GM12874 (cell line): ENCODE data around the gene XPO4.

Experiments used
- TF ChIP-seq, protein P1 (sequence below): IDR thresholded peaks from 2 replicates; pipeline ENCODE4 v1.5.1; 2011; ENCODE audit warnings: low read depth, mild to moderate bottlenecking, control low read depth, low read length, moderate library complexity; ENCODE audit not compliant: insufficient read depth

XPO4 gene

GRCh38 chr13:20773194-20774080 lies 129.1 kb downstream of the XPO4 start, which contains the start of gene EEF1AKMT1:
EEF1AKMT1 (minus strand) TSS chr13:20773961; CDS start chr13:20757598, 16,363 bp downstream.
- TF ChIP-seq, protein P1, sequence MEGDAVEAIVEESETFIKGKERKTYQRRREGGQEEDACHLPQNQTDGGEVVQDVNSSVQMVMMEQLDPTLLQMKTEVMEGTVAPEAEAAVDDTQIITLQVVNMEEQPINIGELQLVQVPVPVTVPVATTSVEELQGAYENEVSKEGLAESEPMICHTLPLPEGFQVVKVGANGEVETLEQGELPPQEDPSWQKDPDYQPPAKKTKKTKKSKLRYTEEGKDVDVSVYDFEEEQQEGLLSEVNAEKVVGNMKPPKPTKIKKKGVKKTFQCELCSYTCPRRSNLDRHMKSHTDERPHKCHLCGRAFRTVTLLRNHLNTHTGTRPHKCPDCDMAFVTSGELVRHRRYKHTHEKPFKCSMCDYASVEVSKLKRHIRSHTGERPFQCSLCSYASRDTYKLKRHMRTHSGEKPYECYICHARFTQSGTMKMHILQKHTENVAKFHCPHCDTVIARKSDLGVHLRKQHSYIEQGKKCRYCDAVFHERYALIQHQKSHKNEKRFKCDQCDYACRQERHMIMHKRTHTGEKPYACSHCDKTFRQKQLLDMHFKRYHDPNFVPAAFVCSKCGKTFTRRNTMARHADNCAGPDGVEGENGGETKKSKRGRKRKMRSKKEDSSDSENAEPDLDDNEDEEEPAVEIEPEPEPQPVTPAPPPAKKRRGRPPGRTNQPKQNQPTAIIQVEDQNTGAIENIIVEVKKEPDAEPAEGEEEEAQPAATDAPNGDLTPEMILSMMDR, result no peak

- TF ChIP-seq, protein P1, result no peak
These were observed 130.0 kb downstream of the XPO4 start for GRCh38 chr13:20772401-20773131.

- TF ChIP-seq, protein P1, result no peak
These were observed 132.7 kb downstream of the XPO4 start for GRCh38 chr13:20769834-20770233.

DNA sequence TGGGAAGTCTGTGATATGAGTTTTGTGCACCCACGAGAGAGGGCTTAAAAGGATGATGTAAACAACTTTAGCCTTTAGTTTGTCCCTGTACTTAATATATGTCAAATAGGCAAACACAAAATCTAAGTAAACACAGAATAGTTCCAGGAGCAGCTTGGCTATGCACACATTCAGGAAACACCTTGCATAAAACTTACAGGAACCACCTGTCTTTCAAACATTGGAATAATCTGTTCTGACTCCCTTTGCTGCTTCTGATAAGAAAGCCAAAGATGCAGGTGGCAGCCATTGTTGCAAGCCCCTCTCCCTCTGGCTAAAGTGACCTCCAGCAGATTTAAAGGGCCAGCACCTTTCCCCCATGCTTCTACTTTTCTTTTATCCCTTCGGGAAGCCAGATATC lies 133.5 kb downstream of the XPO4 start:
- TF ChIP-seq, protein P1, result no peak

DNA sequence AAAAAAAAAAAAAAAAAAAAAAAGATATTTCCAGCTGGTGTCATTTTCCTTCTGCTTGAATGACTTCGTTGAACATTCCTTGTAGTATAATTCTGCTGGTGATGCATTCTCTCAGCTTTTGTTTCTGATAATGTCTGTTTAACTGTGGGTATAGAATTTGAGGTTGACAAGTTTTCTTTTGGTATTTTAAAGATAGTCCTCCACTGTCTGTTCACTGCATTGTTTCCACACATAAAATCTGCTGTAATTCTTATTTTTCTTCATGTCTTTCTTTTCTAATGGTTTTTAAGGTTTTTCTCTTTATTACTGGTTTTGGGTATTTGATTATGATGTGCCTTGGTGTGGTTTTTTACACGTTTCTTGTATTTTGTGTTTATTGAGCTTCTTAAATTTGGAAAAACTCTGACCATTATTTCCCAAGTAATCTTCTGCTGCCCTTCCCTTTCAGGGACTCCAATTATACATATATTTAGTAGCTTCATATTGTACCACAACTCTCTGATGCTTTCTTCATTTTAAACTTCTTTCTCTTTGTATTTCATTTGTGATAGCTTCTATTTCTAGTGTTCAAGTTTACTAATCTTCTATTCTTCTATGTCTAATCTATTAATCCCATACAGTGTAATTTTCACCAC lies 135.1 kb downstream of the XPO4 start:
- TF ChIP-seq, protein P1, result no peak

GRCh38 chr13:20760872-20761271 lies 141.7 kb downstream of the XPO4 start:
- TF ChIP-seq, protein P1, result no peak

- TF ChIP-seq, protein P1, result no peak
These were observed 148.5 kb downstream of the XPO4 start for GRCh38 chr13:20754009-20754408.
